Neutrophil (primary cell): ENCODE results near the gene PKM.

Experiments used
- H3K27ac ChIP-seq: fragments of 200-600 bp; sonication (generic); 2 replicates; pipeline ENCODE4 v1.5.1; 2016; ENCODE audit warnings: mild to moderate bottlenecking, moderate library complexity
- H3K27me3 ChIP-seq: fragments of 200-600 bp; sonication (generic); 2 replicates; pipeline ENCODE4 v1.6.0; 2016; ENCODE audit warnings: mild to moderate bottlenecking
- H3K36me3 ChIP-seq: fragments of 200-600 bp; sonication (generic); 2 replicates; pipeline ENCODE4 v1.5.1; 2017
- H3K4me1 ChIP-seq, 2 experiments: fragments of 200-600 bp in 1 of 2; sonication (generic) in 1 of 2; 1 replicate in 1 of 2; 2 replicates in 1 of 2; pipeline versions ENCODE4 v1.5.1 to v1.6.1; 2013 to 2016; ENCODE audit warnings: low read depth in 1 of 2, low read length in 1 of 2, mild to moderate bottlenecking in 1 of 2, moderate library complexity in 1 of 2; ENCODE audit not compliant: control insufficient read depth in 1 of 2, insufficient read depth in 1 of 2
- H3K4me3 ChIP-seq, 2 experiments: fragments of 200-600 bp in 1 of 2; sonication (generic) in 1 of 2; 1 replicate in 1 of 2; 2 replicates in 1 of 2; pipeline ENCODE4 v1.5.1; 2013 to 2016; ENCODE audit warnings: low read depth in 1 of 2, low read length in 1 of 2, mild to moderate bottlenecking in 1 of 2, moderate library complexity in 1 of 2
- H3K9me3 ChIP-seq: fragments of 200-600 bp; sonication (generic); 2 replicates; pipeline ENCODE4 v1.5.1; 2016
- CTCF ChIP-seq: fragments of 200-600 bp; sonication (generic); IDR thresholded peaks from 2 replicates; pipeline ENCODE4 v1.5.1; 2016; ENCODE audit warnings: antibody characterized with exemption

Gene PKM

GRCh38 chr15:72169921-72170611, 60.9 kb downstream of the PKM start:
- H3K4me1 ChIP-seq: no peaks in the 10 kb centered on the region
- no peak overlapping the region for H3K27ac ChIP-seq
- no peaks in the 10 kb centered on the region for H3K36me3 ChIP-seq
- peaks cover 14% of the 10 kb centered on the region for H3K27me3 ChIP-seq
- H3K4me3 ChIP-seq: no peak overlapping the region
- H3K9me3 ChIP-seq: no peaks in the 10 kb centered on the region
- TF ChIP-seq CTCF: no peak

GRCh38 chr15:72169236-72169920, 61.6 kb downstream of the PKM start:
- H3K4me1 ChIP-seq: no peaks in the 10 kb centered on the region
- H3K27me3 ChIP-seq: peaks cover 11% of the 10 kb centered on the region
- TF ChIP-seq CTCF: no peak
- no peak overlapping the region for H3K4me3 ChIP-seq
- no peak overlapping the region for H3K27ac ChIP-seq
- H3K9me3 ChIP-seq: no peaks in the 10 kb centered on the region
- no peaks in the 10 kb centered on the region for H3K36me3 ChIP-seq

- no peaks in the 10 kb centered on the region for H3K4me1 ChIP-seq
- no peaks in the 10 kb centered on the region for H3K9me3 ChIP-seq
- H3K4me3 ChIP-seq: no peak overlapping the region
- H3K36me3 ChIP-seq: no peaks in the 10 kb centered on the region
- TF ChIP-seq CTCF: no peak
- no peak overlapping the region for H3K27ac ChIP-seq
- peaks cover 9% of the 10 kb centered on the region for H3K27me3 ChIP-seq
Observed at GRCh38 chr15:72168808-72169190, 62.2 kb downstream of the PKM start.

- H3K27me3 ChIP-seq: peaks cover 9% of the 10 kb centered on the region
- TF ChIP-seq CTCF: no peak
Observed at GRCh38 chr15:72168131-72168807, 62.7 kb downstream of the PKM start.

GRCh38 chr15:72167445-72167844, 63.5 kb downstream of the PKM start:
- no peak overlapping the region for H3K4me3 ChIP-seq
- TF ChIP-seq CTCF: no peak
- no peaks in the 10 kb centered on the region for H3K9me3 ChIP-seq
- no peaks in the 10 kb centered on the region for H3K4me1 ChIP-seq
- H3K27ac ChIP-seq: no peak overlapping the region
- H3K36me3 ChIP-seq: no peaks in the 10 kb centered on the region
- H3K27me3 ChIP-seq: peaks cover 9% of the 10 kb centered on the region

More at GRCh38 chr15:72168131-72168807, 62.7 kb downstream of the PKM start:
- H3K27ac ChIP-seq: no peak overlapping the region
- no peak overlapping the region for H3K4me3 ChIP-seq
- H3K36me3 ChIP-seq: no peaks in the 10 kb centered on the region
- no peaks in the 10 kb centered on the region for H3K4me1 ChIP-seq
- no peaks in the 10 kb centered on the region for H3K9me3 ChIP-seq
